ENCODE measurements around the gene SORCS2. TPM values are rescaled to one million over a fixed set of nuclear protein-coding genes. Genes with fewer than 3 reads are reported as not detected.

Gene SORCS2
- total RNA-seq, 4 donors from 2014 or later: 0.26 to 17.1 (median 2.9) TPM

DNA sequence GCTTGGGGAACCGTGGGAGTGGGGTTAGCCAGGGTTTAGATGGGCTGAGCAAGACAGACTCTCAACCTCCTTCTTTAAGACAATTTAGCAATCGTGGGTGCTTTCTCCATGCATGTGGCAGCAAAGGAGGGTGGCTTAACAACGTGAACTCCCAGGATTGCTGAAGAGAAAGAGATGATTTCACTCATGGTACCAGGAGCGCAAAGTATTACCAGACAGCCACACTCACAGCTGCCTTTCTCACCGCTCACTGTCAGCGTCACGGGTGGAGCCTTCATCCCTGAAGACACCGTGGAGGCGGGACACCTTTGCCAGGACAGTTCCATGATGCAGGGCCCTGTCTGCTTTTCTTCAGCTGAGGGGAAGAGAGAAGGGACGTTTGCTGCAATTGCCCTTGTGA lies 454.8 kb downstream of the SORCS2 start:
- intact Hi-C loops (cut with DNase I; ENCODE audit: low total_unique reads): no loop called here
- no peaks in the 10 kb centered on the region for H3K36me3 ChIP-seq
- H3K4me3 ChIP-seq: no peak overlapping the region
- H3K9me3 ChIP-seq: no peaks in the 10 kb centered on the region
- H3K27me3 ChIP-seq: no peaks in the 10 kb centered on the region
- DNase-seq: no peak
- no peak overlapping the region for H3K27ac ChIP-seq
- H3K4me1 ChIP-seq: no peaks in the 10 kb centered on the region
- TF ChIP-seq CTCF (IDR thresholded peaks at IDR 0.05): no peak
- TF ChIP-seq POLR2A (IDR thresholded peaks at IDR 0.05): no peak

DNA sequence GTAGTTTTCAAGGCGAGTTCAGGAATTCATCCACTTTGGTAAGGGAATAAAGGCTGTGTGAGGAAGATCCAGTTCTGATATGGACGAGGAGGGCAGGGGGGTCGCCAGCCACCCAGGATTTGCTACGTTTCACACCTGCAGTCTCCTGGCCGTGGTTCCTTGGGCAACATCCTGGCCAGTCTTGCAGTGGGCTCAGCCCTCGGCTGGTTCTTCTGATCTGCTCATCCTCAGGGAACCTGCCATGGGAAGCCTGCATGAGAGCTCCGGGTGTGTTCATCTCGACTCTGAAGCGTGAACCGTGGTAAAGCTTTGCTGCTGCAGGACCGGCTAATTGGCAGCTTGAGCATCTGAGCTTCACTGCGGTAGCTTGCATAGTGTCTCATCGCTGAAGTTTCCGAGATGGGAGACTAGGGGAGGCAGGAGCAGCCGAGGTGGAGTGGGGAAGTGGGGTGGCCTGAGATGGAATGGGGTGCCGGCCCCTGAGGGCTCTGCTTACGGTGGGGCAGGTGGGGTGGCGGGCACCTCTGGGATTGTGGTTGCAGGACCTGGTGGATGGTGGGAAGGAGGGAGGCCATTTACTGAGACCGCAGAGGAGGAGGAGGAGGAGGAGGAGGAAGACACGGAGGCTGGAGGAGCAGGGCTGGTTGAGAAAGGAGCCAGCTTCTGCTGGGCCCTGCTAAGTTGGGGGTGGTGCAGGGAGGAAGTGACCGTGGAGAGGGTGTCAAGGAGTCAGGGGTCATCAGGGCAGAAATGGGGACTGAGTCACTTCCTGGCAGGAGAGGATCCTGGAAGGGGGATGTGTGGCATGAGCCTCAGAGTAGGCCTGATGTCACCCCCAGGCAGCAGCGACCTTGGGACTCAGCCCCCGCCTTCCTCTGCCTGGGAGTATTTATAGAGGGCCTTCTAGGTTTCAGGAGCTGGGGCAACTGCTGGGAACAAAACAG lies 455.5 kb downstream of the SORCS2 start:
- DNase-seq: no peak
- TF ChIP-seq POLR2A (IDR thresholded peaks at IDR 0.05) (no peak), CTCF (IDR thresholded peaks at IDR 0.05) (no peak)
- Histone ChIP-seq H3K9me3 (no peaks in the 10 kb centered on the region), H3K4me1 (no peaks in the 10 kb centered on the region), H3K4me3 (no peak overlapping the region), H3K27ac (no peak overlapping the region), H3K27me3 (no peaks in the 10 kb centered on the region), H3K36me3 (no peaks in the 10 kb centered on the region)
- intact Hi-C loops (cut with DNase I; ENCODE audit: low total_unique reads): no loop called here

- H3K9me3 ChIP-seq: no peaks in the 10 kb centered on the region
- no peaks in the 10 kb centered on the region for H3K4me1 ChIP-seq
- DNase-seq: no peak
- H3K4me3 ChIP-seq: no peak overlapping the region
- TF ChIP-seq POLR2A (IDR thresholded peaks at IDR 0.05) (no peak), CTCF (IDR thresholded peaks at IDR 0.05) (no peak)
- no peaks in the 10 kb centered on the region for H3K36me3 ChIP-seq
- no peak overlapping the region for H3K27ac ChIP-seq
- intact Hi-C loops (cut with DNase I; ENCODE audit: low total_unique reads): no loop called here
- H3K27me3 ChIP-seq: no peaks in the 10 kb centered on the region
Measured at GRCh38 chr4:7648544-7649395, 456.4 kb downstream of the SORCS2 start.

GRCh38 chr4:7649411-7649740 lies 457.0 kb downstream of the SORCS2 start:
- H3K27ac ChIP-seq: no peak overlapping the region
- no peaks in the 10 kb centered on the region for H3K27me3 ChIP-seq
- TF ChIP-seq POLR2A (IDR thresholded peaks at IDR 0.05): no peak
- TF ChIP-seq CTCF (IDR thresholded peaks at IDR 0.05): no peak
- no peaks in the 10 kb centered on the region for H3K36me3 ChIP-seq
- DNase-seq: no peak
- no peaks in the 10 kb centered on the region for H3K9me3 ChIP-seq
- intact Hi-C loops (cut with DNase I; ENCODE audit: low total_unique reads): no loop called here
- H3K4me3 ChIP-seq: no peak overlapping the region
- H3K4me1 ChIP-seq: no peaks in the 10 kb centered on the region

Measured in uterus (tissue), 4 donors.